Prostate gland (tissue), 2 donors: ENCODE data around the gene GEMIN4. TPM values are rescaled to one million over a fixed set of nuclear protein-coding genes. Genes with fewer than 3 reads are reported as not detected.
"Not testable (repeated sequence)": the region's sequence is repeated elsewhere in the genome, so short reads cannot be mapped to it uniquely, and the experiment has no call there.

Experiments used
- DNase-seq: peaks from one replicate; pipeline ENCODE4 v3.0.0-alpha.2; 2019; ENCODE audit warnings: low spot score
- H3K27ac ChIP-seq, 2 donors: fragments of 200-600 bp; sonication (generic); 2 replicates each; pipeline ENCODE4 v1.5.1; 2017 to 2019
- H3K27me3 ChIP-seq: fragments of 200-600 bp; sonication (generic); replicated peaks from 2 replicates; pipeline ENCODE4 v1.5.1; 2019; ENCODE audit not compliant: insufficient read depth
- H3K36me3 ChIP-seq, 2 donors: fragments of 200-600 bp; sonication (generic); 1 replicate in 1 of 2; 2 replicates in 1 of 2; pipeline versions ENCODE4 v1.5.1 to v1.8.1; 2017 to 2019
- H3K4me1 ChIP-seq: fragments of 200-600 bp; sonication (generic); replicated peaks from 2 replicates; pipeline ENCODE4 v1.5.1; 2019
- H3K4me3 ChIP-seq, 2 donors: fragments of 200-600 bp; sonication (generic); 2 replicates each; pipeline ENCODE4 v1.5.1; 2017 to 2019
- H3K9me3 ChIP-seq: fragments of 200-600 bp; sonication (generic); 2 replicates; pipeline ENCODE4 v1.5.1; 2017
- CTCF ChIP-seq, 4 experiments: fragments of 200-600 bp in 2 of 4; fragments of 450-650 bp in 2 of 4; sonication (generic) in 2 of 4; IDR thresholded peaks; 1 replicate in 3 of 4; 2 replicates in 1 of 4; pipeline ENCODE4 v1.5.1; 2016 to 2019; ENCODE audit warnings: antibody characterized with exemption in 4 of 4, mild to moderate bottlenecking in 2 of 4, moderate library complexity in 2 of 4
- POLR2A ChIP-seq: fragments of 450-650 bp; IDR thresholded peaks from one replicate; pipeline ENCODE4 v1.6.1; 2016; ENCODE audit warnings: antibody characterized with exemption, mild to moderate bottlenecking
- POLR2AphosphoS5 ChIP-seq: sonication (generic); formaldehyde crosslinking; IDR thresholded peaks from one replicate; pipeline ENCODE4 v1.6.1; 2017; ENCODE audit warnings: antibody characterized with exemption
- WGBS: methylation state at CpG from one replicate; pipeline ENCODE4 v1.1.5; 2018; 5-methylcytosine and 5-hydroxymethylcytosine counted together
- intact Hi-C: fragments of 100-400 bp; cut with DNase I; formaldehyde crosslinking; loops from one replicate; pipeline ENCODE4 v1.14.2; 2022
- total RNA-seq, 2 donors: library from RNA; depleted of rRNA; stranded (reverse); fragments of >200 nt; gene quantifications; one replicate each; pipeline ENCODE4 v1.1.0, GENCODE V29; 2016

Gene GEMIN4
- total RNA-seq, 2 donors from 2014 or later: 27.9 to 33.1 TPM

- intact Hi-C loops: no loop called here
- H3K4me1 ChIP-seq: no peaks in the 10 kb centered on the region
- no peak for DNase-seq
- no peaks in the 10 kb centered on the region for H3K27me3 ChIP-seq
- peaks cover 0 to 5% of the 10 kb centered on the region in 2 donors for H3K36me3 ChIP-seq
- TF ChIP-seq POLR2AphosphoS5 (no peak), CTCF (IDR thresholded peaks at IDR 0.05) (no peak), POLR2A (no peak)
- WGBS: under 1% methylated on average over 34 of the region's 49 CpGs
- no peaks in the 10 kb centered on the region for H3K9me3 ChIP-seq
- peak overlapping the region; percentile 77 to 83 for H3K4me3 ChIP-seq
- peak overlapping the region; percentile 88 to 92 for H3K27ac ChIP-seq
Measured at GRCh38 chr17:751269-752001, 629 bp downstream of the GEMIN4 start.

- intact Hi-C loops: no loop called here
- WGBS: 57% methylated on average over 8 of the region's 8 CpGs
- H3K27ac ChIP-seq: no peak overlapping the region
Measured at GRCh38 chr17:750431-751037, 1.5 kb downstream of the GEMIN4 start.

GRCh38 chr17:749359-749758 is 2.7 kb downstream of the GEMIN4 start:
- H3K27me3 ChIP-seq, intact Hi-C loops, H3K9me3 ChIP-seq, H3K27ac ChIP-seq, DNase-seq, H3K4me3 ChIP-seq, H3K4me1 ChIP-seq: not testable (repeated sequence)
- peaks cover 0 to 17% of the 10 kb centered on the region in 2 donors for H3K36me3 ChIP-seq
- 82% methylated on average over 6 of the region's 7 CpGs for WGBS

More at GRCh38 chr17:750431-751037, 1.5 kb downstream of the GEMIN4 start:
- TF ChIP-seq POLR2A (no peak), CTCF (IDR thresholded peaks at IDR 0.05) (no peak), POLR2AphosphoS5 (no peak)
- H3K4me3 ChIP-seq: peak overlapping the region in 1 of 2 donors; percentile 77
- H3K4me1 ChIP-seq: no peaks in the 10 kb centered on the region
- H3K27me3 ChIP-seq: no peaks in the 10 kb centered on the region
- no peak for DNase-seq
- no peaks in the 10 kb centered on the region for H3K9me3 ChIP-seq
- peaks cover 0 to 14% of the 10 kb centered on the region in 2 donors for H3K36me3 ChIP-seq

GRCh38 chr17:748604-749003 is 3.5 kb downstream of the GEMIN4 start:
- H3K27ac ChIP-seq, DNase-seq, H3K27me3 ChIP-seq, H3K9me3 ChIP-seq, H3K4me3 ChIP-seq, H3K4me1 ChIP-seq, intact Hi-C loops: not testable (repeated sequence)
- peaks cover 0 to 17% of the 10 kb centered on the region in 2 donors for H3K36me3 ChIP-seq
- WGBS: 97% methylated on average over 4 of the region's 4 CpGs

- intact Hi-C loops: no loop called here
- no peak overlapping the region for H3K4me3 ChIP-seq
- peaks cover 0 to 17% of the 10 kb centered on the region in 2 donors for H3K36me3 ChIP-seq
- TF ChIP-seq POLR2AphosphoS5 (no peak), POLR2A (no peak), CTCF (IDR thresholded peaks at IDR 0.05) (no peak)
- H3K27ac ChIP-seq: no peak overlapping the region
- H3K27me3 ChIP-seq: no peaks in the 10 kb centered on the region
- DNase-seq: no peak
- H3K9me3 ChIP-seq: no peaks in the 10 kb centered on the region
- 73% methylated on average over 38 of the region's 38 CpGs for WGBS
- H3K4me1 ChIP-seq: no peaks in the 10 kb centered on the region
Measured at GRCh38 chr17:746783-747629, 5.1 kb downstream of the GEMIN4 start.
